PC-3 (cell line): ENCODE measurements around the gene GALNT14.

Source experiments
- EZH2 ChIP-seq: fragments of 300-600 bp; sonication (generic); IDR thresholded peaks from one replicate; pipeline ENCODE4 v1.6.1; 2017; ENCODE audit warnings: antibody characterized with exemption, mild to moderate bottlenecking, low read length; ENCODE audit not compliant: unreplicated experiment
- TF ChIP-seq, protein P1 (sequence below): fragments of 300-600 bp; sonication (generic); conservative IDR thresholded peaks from 2 replicates; pipeline ENCODE4 v1.5.1; 2017; ENCODE audit warnings: antibody characterized with exemption, low read depth, mild to moderate bottlenecking, low read length

DNA sequence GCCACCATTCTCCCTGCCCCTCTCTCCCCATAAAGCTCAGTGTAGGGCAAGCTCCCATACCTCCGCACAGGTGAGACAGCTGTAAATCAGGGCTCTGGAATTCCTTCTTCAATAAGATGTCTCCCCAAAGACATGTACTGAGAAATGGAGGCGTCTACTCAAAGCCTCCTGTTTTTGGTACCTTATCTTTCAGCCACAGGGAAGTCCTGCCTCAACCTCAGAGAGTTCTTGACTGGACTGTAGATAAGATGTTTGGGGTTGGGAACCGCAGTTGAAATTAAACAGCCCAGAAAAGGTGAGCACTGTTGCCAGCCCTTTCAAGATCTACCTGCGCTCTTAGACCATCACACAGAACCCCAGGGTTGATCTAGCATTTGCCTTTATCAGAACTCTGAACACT is 1.4 kb upstream of the GALNT14 start:
- TF ChIP-seq, protein P1, sequence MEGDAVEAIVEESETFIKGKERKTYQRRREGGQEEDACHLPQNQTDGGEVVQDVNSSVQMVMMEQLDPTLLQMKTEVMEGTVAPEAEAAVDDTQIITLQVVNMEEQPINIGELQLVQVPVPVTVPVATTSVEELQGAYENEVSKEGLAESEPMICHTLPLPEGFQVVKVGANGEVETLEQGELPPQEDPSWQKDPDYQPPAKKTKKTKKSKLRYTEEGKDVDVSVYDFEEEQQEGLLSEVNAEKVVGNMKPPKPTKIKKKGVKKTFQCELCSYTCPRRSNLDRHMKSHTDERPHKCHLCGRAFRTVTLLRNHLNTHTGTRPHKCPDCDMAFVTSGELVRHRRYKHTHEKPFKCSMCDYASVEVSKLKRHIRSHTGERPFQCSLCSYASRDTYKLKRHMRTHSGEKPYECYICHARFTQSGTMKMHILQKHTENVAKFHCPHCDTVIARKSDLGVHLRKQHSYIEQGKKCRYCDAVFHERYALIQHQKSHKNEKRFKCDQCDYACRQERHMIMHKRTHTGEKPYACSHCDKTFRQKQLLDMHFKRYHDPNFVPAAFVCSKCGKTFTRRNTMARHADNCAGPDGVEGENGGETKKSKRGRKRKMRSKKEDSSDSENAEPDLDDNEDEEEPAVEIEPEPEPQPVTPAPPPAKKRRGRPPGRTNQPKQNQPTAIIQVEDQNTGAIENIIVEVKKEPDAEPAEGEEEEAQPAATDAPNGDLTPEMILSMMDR: no peak
- no peak for TF ChIP-seq EZH2
